Measurements from ENCODE around the gene KCTD5.

DNA sequence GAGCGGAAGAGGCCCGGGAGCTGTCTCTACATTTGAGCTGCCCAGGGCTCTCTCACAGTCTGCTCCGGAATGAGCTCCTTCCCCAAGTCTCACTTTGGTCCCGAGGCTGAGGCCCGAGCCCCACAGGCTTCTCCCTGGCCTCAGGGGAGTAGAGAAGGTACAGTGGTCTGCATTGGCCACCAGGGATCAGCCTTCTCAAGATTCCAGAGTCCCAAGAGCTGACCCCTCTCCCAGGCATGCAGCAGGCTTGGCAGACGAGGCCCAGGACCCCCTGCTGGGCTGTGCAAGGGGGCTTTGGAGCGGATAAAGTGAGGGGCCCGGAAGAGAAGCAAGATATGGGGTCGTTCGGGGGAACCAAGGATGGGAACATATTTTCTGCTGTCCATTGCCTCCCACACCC is 34.6 kb downstream of the KCTD5 start:
- no peak for TF ChIP-seq ZNF10 (tag by site-specific recombination; IDR thresholded peaks at IDR 0.05)
- no peak for TF ChIP-seq RBAK (tag by site-specific recombination; IDR thresholded peaks at IDR 0.05)
